HuH-7.5 (cell line): ENCODE data around the gene KLK8.
"Not testable (repeated sequence)": the region's sequence is repeated elsewhere in the genome, so short reads cannot be mapped to it uniquely, and the experiment has no call there.

Experiments
- DNase-seq: peaks from one replicate; pipeline ENCODE4 v3.0.0; 2011; ENCODE audit warnings: low spot score

The KLK8 gene

GRCh38 chr19:50982186-50982585 lies 19.2 kb downstream of the KLK8 start:
- DNase-seq = no peak

DNA sequence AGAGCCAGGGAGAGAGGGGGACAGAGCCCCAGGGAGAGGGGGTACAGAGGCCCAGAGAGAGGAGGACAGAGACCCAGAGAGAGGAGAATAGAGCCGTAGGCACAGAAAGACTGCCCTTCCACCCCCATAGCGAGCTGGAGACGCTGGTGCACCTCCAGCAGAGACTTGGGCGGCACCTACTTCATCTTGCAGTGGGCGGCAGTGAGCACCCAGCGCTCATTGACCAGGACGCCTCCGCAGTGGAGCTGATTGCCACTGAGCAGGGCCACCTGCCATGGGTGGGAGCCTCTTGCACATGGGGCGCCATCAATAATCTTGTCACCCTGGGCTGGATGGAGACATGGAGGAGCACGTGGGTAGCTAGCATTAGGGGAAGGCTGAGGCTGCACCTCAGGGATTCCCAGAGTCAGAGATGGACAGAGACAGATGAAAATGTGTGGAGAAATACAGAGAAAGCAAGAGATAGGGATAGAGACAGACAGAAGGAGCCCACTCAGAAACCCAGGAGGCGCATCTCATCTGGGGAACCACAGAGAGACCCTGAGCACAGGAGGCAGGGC lies 19.7 kb downstream of the KLK8 start:
- DNase-seq = no peak

DNA sequence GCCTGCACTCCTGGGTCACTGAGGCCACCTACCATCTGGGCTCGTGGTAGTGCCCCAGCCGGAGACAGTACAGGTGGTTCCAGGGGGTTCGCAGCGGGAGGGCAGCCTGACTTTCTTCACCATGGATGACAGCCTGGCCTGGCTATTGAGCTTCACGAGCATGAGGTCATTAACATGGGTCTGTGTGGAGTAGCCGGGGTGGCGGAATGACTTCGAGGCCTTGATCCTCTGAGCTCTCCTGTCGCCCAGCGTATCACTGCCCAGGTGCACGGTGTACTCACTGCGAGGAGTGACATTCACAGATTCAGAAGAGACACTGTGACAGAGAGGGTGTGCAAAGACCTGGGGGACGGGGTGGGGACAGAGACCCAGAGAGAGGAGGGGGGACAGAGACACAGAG lies 21.2 kb downstream of the KLK8 start:
- DNase-seq = no peak

- DNase-seq = no peak
Observed at GRCh38 chr19:50979758-50980157, 21.6 kb downstream of the KLK8 start.

DNA sequence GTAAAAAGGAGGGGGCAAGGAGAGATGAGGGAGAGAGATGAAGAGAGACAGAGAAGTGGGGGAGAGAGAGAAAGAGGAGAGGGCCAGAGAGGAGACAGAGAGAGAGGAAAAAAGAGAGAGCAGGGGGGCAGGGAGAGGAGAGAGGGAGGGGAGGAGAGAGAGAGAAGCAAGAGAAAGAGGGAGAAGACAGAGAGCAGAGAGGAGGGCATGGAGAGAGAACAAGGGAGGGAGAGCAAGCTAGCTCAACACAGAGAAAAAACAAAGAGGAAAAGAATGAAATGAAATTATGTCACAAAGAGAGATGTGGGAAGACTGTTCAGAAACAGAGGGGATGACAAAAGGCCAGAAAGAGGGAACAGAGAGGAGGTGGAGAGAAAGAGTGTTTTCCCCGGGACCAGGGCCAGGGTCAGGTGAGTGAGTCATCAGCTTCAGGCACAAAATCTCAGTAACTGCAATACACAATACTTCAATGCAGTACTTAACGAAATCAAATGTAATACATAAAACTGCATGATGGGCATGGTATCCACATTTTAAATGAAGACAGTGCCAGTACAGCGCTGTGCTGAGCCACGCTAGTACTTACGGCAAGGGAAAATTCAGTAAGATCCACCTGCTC lies 22.5 kb downstream of the KLK8 start:
- DNase-seq = no peak

DNA sequence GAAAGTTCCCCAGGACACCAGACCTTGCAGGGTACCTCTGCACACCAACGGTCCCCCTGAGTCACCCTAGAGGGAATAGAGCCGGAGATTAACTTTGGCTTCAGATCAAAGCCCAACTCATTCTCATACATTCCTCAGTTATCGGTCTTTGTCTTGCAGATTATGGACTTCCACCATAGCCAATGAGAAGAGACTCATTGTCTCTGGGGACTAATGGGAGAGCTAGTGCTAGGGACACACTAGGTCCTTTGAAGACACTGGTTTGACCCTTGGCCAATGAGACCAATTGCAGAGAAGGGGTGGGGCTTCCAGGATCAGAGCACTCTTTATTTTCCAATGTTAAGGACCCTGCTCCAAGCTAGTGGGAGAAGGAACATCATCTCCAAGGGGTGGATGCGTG lies 23.8 kb downstream of the KLK8 start:
- no peak for DNase-seq

- peak; percentile 29 for DNase-seq
Observed at GRCh38 chr19:50975766-50976165, 25.6 kb downstream of the KLK8 start.

GRCh38 chr19:50974702-50975556 lies 26.5 kb downstream of the KLK8 start:
- DNase-seq = no peak

DNA sequence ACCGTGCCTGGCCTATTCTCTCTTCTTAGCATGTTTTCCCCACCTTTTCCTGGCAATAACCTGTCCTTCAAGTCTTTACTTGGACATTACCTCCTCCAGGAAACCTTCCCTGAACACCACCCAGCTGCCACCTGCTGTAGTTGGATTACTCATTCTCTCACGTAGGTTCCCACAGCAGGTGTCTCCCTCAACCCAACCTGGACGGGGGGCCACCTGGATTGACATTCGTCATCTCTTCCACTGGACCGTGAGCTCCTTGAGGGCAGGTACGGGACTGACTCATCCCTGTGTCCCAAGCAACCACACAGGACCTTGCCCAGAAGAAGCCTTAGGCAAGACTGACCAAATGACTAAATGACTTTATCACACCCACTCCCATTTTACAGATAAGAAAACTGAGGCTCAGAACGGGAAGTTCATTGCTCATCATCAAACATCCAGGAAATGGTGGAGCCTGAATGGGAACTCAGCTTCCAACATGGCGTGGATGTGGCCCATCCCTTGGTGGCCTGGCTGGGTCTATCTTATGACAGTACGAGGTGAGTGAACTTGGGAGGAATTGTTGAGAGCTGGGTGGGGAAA lies 28.5 kb downstream of the KLK8 start:
- no peak for DNase-seq

DNA sequence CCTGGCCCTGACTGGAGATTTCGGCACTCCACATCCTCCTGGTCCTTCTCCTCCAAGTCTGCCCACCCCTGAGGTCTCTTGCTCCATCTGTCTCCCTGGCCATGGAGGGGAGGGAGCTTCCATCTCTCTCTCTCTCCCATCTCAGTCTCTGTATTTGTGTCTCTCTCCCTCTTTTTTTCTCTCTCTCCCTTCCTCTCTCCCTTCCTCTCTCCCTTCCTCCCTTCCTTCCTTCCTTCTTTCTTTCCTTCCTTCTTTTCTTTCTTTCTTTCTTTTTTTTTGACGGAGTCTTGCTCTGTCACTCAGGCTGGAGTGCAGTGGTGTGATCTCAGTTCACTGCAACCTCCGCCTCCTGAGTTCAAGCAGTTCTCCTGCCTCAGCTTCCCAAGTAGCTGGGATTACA lies 31.6 kb downstream of the KLK8 start:
- not testable (repeated sequence) for DNase-seq

GRCh38 chr19:50969413-50969760 lies 32.0 kb downstream of the KLK8 start, which contains the start of gene KLK6:
KLK6 (minus strand) TSS chr19:50969591; CDS start chr19:50968104, 1,487 bp downstream.
- DNase-seq = no peak

DNA sequence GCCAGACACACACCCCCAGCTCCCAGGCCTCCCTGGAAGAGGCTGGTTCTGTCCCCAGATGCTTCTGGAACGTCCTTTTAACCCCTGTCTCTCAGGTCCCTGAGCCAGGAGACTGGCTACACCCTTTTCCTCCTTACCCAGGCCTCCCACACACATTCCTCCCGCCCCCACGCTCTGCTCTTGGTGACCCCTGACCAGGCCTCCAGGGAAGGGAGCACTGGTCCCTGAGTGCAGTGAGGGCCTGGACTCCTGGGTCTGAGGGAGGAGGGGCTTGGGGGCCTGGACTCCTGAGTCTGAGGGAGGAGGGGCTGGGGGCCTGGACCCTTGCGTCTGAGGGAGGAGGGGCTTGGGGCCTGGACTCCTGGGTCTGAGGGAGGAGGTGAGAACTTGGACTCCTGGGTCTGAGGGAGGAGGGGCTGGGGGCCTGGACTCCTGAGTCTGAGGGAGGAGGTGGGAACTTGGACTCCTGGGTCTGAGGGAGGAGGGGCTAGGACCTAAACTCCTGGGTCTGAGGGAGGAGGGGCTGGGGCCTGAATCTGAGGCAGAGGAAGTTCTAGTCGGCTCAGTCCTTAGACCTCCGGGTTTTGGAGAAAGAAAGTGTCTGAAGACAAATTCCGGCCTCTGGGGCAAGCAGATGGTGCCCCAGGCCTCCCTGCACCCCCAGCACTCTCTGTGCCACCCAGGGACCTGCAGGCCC lies 32.5 kb downstream of the KLK8 start:
- no peak for DNase-seq

DNA sequence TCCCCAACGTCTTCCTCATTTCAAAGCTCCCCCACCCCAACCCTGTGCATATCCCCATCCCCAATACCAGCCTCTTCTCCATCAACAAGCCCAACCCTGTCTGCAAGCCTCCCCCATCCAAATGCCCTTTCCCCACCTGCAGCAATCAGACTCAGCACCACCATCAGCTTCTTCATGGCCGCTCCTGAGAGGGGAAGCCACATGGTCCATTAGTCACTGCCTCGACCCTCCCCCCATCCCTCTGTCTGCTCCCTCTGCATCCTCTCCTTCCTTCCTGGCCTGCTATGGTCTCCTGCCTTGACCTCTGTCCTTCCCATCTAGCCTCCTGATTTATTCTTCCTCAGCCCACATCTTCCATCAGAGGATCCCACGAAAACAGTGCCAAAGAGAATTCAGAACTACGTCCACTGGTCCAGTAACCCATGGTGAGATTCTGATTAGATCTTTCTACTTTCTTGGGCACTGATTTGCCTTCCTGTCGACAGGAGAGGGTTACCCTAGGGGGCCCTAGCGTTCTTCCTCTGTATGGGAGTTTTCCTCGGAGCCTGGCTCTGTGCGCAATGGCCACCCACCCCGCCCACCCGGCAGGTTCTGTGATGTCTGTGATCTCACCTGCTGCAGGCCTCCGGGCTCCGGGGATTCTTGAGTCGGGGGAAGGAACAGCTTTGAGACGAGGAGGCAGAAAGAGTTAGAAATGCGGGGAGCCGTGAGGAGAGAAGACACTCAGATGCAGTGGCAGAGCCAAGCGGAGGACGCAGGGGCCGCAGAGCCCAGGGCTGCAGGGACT lies 33.3 kb downstream of the KLK8 start:
- DNase-seq = no peak

- no peak for DNase-seq
Observed at GRCh38 chr19:50964266-50964665, 37.1 kb downstream of the KLK8 start.

GRCh38 chr19:50963381-50963780 lies 38.0 kb downstream of the KLK8 start:
- no peak for DNase-seq

- no peak for DNase-seq
Observed at GRCh38 chr19:50962245-50962644, 39.2 kb downstream of the KLK8 start.

- no peak for DNase-seq
Observed at GRCh38 chr19:50959731-50960500, 41.5 kb downstream of the KLK8 start.

- DNase-seq = no peak
Observed at GRCh38 chr19:50957587-50957986, 43.8 kb downstream of the KLK8 start.

- no peak for DNase-seq
Observed at GRCh38 chr19:50952910-50953309, 48.5 kb downstream of the KLK8 start, which contains the start of gene KLK5. KLK5 (minus strand) TSS chr19:50953038; CDS start chr19:50952657, 381 bp downstream.

DNA sequence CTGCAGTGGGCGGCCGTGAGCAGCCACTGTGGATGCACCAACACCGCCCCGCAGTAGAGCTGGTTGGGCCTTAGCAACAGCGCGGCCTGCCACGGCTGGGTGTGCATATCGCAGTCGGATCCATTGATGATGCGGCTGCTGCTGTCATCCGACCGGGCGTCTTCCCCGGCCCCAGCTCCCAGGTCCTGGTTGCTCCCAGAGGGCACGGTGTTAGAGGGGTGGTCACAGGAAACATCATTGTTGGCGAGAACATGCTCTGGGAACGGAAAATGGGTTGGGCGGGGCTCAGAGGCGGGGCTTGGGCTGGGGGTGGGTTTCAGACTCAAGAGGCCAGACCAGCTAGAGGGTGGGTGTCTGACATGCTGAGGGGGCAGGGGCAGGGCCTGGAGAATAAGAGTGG lies 51.5 kb downstream of the KLK8 start:
- DNase-seq = no peak

GRCh38 chr19:50947123-50947522 lies 54.3 kb downstream of the KLK8 start:
- no peak for DNase-seq
